Spleen (tissue), 11 donors: ENCODE results near the gene PRTN3. TPM values are rescaled to one million over a fixed set of nuclear protein-coding genes. Genes with fewer than 3 reads are reported as not detected.
"Not testable (repeated sequence)": the region's sequence is repeated elsewhere in the genome, so short reads cannot be mapped to it uniquely, and the experiment has no call there.

Experiments
- DNase-seq: peaks from one replicate; pipeline ENCODE4 v3.0.0-alpha.2; 2020
- H3K27ac ChIP-seq, 8 donors: fragments of 200-600 bp; sonication (generic) in 7 of 8; 1 replicate in 4 of 8; 2 replicates in 4 of 8; pipeline versions ENCODE4 v1.5.0 to v1.8.0; 2016 to 2021; ENCODE audit warnings: inconsistent platforms in 4 of 8, mild to moderate bottlenecking in 4 of 8, moderate library complexity in 1 of 8
- H3K27me3 ChIP-seq, 7 donors: fragments of 200-600 bp; sonication (generic) in 6 of 7; replicated peaks in 1 of 7; 1 replicate in 4 of 7; 2 replicates in 3 of 7; pipeline versions ENCODE4 v1.5.0 to v1.8.0; 2016 to 2021; ENCODE audit warnings: inconsistent platforms in 3 of 7, mild to moderate bottlenecking in 1 of 7
- H3K36me3 ChIP-seq, 6 donors: fragments of 200-600 bp; sonication (generic) in 5 of 6; 1 replicate in 4 of 6; 2 replicates in 2 of 6; pipeline versions ENCODE4 v1.5.0 to v1.8.0; 2016 to 2021; ENCODE audit warnings: inconsistent platforms in 2 of 6
- H3K4me1 ChIP-seq, 6 donors: fragments of 200-600 bp; sonication (generic) in 5 of 6; 1 replicate in 3 of 6; 2 replicates in 3 of 6; pipeline versions ENCODE4 v1.5.0 to v1.8.0; 2016 to 2021; ENCODE audit warnings: inconsistent platforms in 3 of 6
- H3K4me3 ChIP-seq, 8 donors: fragments of 200-600 bp; sonication (generic) in 7 of 8; 1 replicate in 4 of 8; 2 replicates in 4 of 8; pipeline versions ENCODE4 v1.5.0 to v1.8.0; 2016 to 2021; ENCODE audit warnings: inconsistent platforms in 4 of 8, mild to moderate bottlenecking in 4 of 8, moderate library complexity in 2 of 8
- H3K9me3 ChIP-seq, 8 donors: fragments of 200-600 bp; sonication (generic) in 7 of 8; 1 replicate in 4 of 8; 2 replicates in 4 of 8; pipeline versions ENCODE4 v1.5.0 to v1.8.0; 2016 to 2021; ENCODE audit warnings: inconsistent platforms in 4 of 8
- POLR2A ChIP-seq, 3 donors: fragments of 450-650 bp; IDR thresholded peaks; one replicate each; pipeline ENCODE4 v1.5.1; 2017; ENCODE audit warnings: antibody characterized with exemption in 3 of 3, mild to moderate bottlenecking in 1 of 3
- POLR2AphosphoS5 ChIP-seq, 3 donors: sonication (generic); formaldehyde crosslinking; IDR thresholded peaks; one replicate each; pipeline ENCODE4 v1.5.1; 2017; ENCODE audit warnings: antibody characterized with exemption in 3 of 3
- WGBS, 5 donors: extraction: QIAGEN DNeasy Blood & Tissue Kit in 3 of 5; methylation state at CpG; one replicate each; pipeline versions ENCODE4 v1.1.5 to v1.1.7; 2013 to 2018; 5-methylcytosine and 5-hydroxymethylcytosine counted together
- intact Hi-C: fragments of 100-400 bp; cut with DNase I; formaldehyde crosslinking; loops from one replicate; pipeline ENCODE4 v1.15.0; 2023; ENCODE audit warnings: low total_unique reads
- polyA plus RNA-seq, 3 donors: library from polyadenylated mRNA; stranded (reverse); fragments of 200-250 nt; gene quantifications; one replicate each; pipeline ENCODE4 v1.2.1, GENCODE V29; 2013
- total RNA-seq, 7 donors: library from RNA; depleted of rRNA in 3 of 7; stranded (reverse); fragments of >200 nt in 3 of 7; fragmentation: NEBNext Ultra II Directional in 4 of 7; extraction: Animal tissue kit (Norgen Biotek cat#: 25700) in 4 of 7; gene quantifications; one replicate each; pipeline versions ENCODE4 v1.1.0 to v1.2.1, GENCODE V29; 2016 to 2021
- TF ChIP-seq, protein P1 (sequence below), 11 experiments: fragments of 200-600 bp in 7 of 11; fragments of 450-650 bp in 4 of 11; sonication (generic) in 4 of 11; IDR thresholded peaks in 8 of 11; conservative IDR thresholded peaks in 3 of 11; 1 replicate in 7 of 11; 2 replicates in 4 of 11; pipeline versions ENCODE4 v1.4.0 to v1.8.0; 2016 to 2021; ENCODE audit warnings: antibody characterized with exemption in 11 of 11, inconsistent platforms in 4 of 11, mild to moderate bottlenecking in 1 of 11
- donor health status: healthy with polysubstance abuse.
- donor health status: DM: no; HTN: no; CAD: no; lungs with moderate emphysema.
- donor health status: DM: no; HTN: no; CAD: no.
- donor health status: Bipolar disorder and iron deficiency.
- donor health status: healthy.
- donor health status: DM: no; HTN: no; CAD: no.
- donor health status: DM: yes; HTN: yes; CAD: no.

PRTN3 gene
- total and polyA plus RNA-seq, 10 donors: 0.89 to 168 (median 7.9) TPM

DNA sequence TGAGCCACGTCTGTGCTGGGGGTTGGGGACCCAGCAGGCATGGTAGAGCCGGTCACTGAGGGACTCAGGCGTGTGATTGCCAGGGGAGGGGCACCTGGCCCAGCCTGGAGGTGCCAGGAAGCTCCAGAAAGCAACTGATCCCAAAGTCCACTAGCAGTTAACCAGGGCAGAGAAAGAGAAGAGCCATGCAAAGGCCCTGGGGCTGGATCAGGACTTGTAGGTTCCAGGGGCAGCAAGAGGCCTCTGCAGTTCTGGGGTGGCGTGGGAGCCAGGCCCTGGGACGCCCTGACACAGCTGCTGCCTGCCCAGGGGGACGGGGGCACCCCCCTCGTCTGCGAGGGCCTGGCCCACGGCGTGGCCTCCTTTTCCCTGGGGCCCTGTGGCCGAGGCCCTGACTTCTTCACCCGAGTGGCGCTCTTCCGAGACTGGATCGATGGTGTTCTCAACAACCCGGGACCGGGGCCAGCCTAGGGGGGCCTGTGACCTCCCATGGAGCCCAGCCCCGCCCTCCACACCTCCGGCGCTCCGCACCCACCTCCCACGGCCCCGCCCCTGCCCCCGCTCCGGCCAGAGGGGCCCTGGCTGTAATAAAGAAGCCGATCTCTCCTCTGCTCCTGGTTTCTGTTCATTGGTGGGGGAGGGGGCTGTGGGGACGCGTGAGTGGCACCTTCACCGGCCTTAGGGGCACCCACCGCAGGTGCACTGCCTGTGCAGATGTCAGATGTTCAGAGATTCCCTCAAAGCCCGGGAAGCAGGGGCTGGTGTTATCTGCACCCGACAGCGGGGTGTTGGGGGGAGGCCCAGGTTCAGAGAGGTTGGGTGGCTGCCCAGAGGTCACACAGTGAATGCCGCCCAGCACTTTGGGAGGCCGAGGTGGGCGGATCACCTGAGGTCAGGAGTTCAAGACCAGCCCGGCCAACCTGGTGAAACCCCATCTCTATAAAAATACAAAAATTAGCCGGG, 9.1 kb upstream of the PRTN3 start:
- TF ChIP-seq, protein P1, sequence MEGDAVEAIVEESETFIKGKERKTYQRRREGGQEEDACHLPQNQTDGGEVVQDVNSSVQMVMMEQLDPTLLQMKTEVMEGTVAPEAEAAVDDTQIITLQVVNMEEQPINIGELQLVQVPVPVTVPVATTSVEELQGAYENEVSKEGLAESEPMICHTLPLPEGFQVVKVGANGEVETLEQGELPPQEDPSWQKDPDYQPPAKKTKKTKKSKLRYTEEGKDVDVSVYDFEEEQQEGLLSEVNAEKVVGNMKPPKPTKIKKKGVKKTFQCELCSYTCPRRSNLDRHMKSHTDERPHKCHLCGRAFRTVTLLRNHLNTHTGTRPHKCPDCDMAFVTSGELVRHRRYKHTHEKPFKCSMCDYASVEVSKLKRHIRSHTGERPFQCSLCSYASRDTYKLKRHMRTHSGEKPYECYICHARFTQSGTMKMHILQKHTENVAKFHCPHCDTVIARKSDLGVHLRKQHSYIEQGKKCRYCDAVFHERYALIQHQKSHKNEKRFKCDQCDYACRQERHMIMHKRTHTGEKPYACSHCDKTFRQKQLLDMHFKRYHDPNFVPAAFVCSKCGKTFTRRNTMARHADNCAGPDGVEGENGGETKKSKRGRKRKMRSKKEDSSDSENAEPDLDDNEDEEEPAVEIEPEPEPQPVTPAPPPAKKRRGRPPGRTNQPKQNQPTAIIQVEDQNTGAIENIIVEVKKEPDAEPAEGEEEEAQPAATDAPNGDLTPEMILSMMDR (IDR thresholded peaks at IDR 0.05 in 8 of 11, conservative IDR thresholded peaks at IDR 0.05 in 3 of 11): no peak
- TF ChIP-seq POLR2A (IDR thresholded peaks at IDR 0.05): no peak
- no peak for TF ChIP-seq POLR2AphosphoS5 (IDR thresholded peaks at IDR 0.05)
- no peaks in the 10 kb centered on the region for H3K36me3 ChIP-seq
- no peaks in the 10 kb centered on the region for H3K9me3 ChIP-seq
- no peak overlapping the region for H3K4me3 ChIP-seq
- H3K4me1 ChIP-seq: peaks cover 0 to 47% (median 12%) of the 10 kb centered on the region in 6 donors
- H3K27me3 ChIP-seq: peaks cover 0 to 63% (median 5%) of the 10 kb centered on the region in 7 donors
- DNase-seq: peak; percentile 41
- H3K27ac ChIP-seq: no peak overlapping the region
- intact Hi-C loops: no loop called here
- 40 to 69% (median 65%) methylated on average over 13 to 38 of the region's 38 CpGs for WGBS, 5 donors

- no peak for TF ChIP-seq POLR2A (IDR thresholded peaks at IDR 0.05)
- TF ChIP-seq, protein P1 (IDR thresholded peaks at IDR 0.05 in 8 of 11, conservative IDR thresholded peaks at IDR 0.05 in 3 of 11): no peak
- peak in 2 of 3 donors; percentile 64 to 79 for TF ChIP-seq POLR2AphosphoS5 (IDR thresholded peaks at IDR 0.05)
- DNase-seq: no peak
- Histone ChIP-seq H3K9me3 (no peaks in the 10 kb centered on the region), H3K36me3 (no peaks in the 10 kb centered on the region), H3K4me3 (no peak overlapping the region), H3K27ac (peak overlapping the region in 1 of 8 donors; percentile 22), H3K27me3 (peaks cover 0 to 73% (median 5%) of the 10 kb centered on the region in 7 donors), H3K4me1 (peaks cover 0 to 36% (median 5%) of the 10 kb centered on the region in 6 donors)
- 53 to 64% (median 60%) methylated on average over 24 of the region's 24 CpGs for WGBS, 5 donors
- intact Hi-C loops: no loop called here
Observed at GRCh38 chr19:834216-834615, 6.6 kb upstream of the PRTN3 start.

GRCh38 chr19:835210-835810, 5.5 kb upstream of the PRTN3 start:
- H3K9me3 ChIP-seq: no peaks in the 10 kb centered on the region
- 63 to 86% (median 76%) methylated on average over 33 to 36 of the region's 36 CpGs for WGBS, 5 donors
- H3K4me1 ChIP-seq: peaks cover 0 to 40% (median 8%) of the 10 kb centered on the region in 6 donors
- H3K36me3 ChIP-seq: no peaks in the 10 kb centered on the region
- no peak for TF ChIP-seq POLR2AphosphoS5 (IDR thresholded peaks at IDR 0.05)
- no peak for TF ChIP-seq POLR2A (IDR thresholded peaks at IDR 0.05)
- TF ChIP-seq, protein P1 (IDR thresholded peaks at IDR 0.05 in 8 of 11, conservative IDR thresholded peaks at IDR 0.05 in 3 of 11): no peak
- DNase-seq: no peak
- H3K4me3 ChIP-seq: no peak overlapping the region
- no peak overlapping the region for H3K27ac ChIP-seq
- peaks cover 0 to 73% (median 4%) of the 10 kb centered on the region in 7 donors for H3K27me3 ChIP-seq
- intact Hi-C loops: no loop called here

GRCh38 chr19:842802-843179, 2.0 kb downstream of the PRTN3 start:
- H3K9me3 ChIP-seq, H3K27ac ChIP-seq, DNase-seq, H3K36me3 ChIP-seq, intact Hi-C loops, H3K4me3 ChIP-seq: not testable (repeated sequence)
- peaks cover 3 to 95% (median 51%) of the 10 kb centered on the region in 7 donors for H3K27me3 ChIP-seq
- 72 to 89% (median 81%) methylated on average over 6 to 7 of the region's 7 CpGs for WGBS, 5 donors
- peaks cover 0 to 62% (median 26%) of the 10 kb centered on the region in 6 donors for H3K4me1 ChIP-seq
